Activated CD4-positive, alpha-beta T cell treated with anti-CD3 and anti-CD28 coated beads for 36 hours (primary cell): ENCODE measurements around the gene DBH. TPM values are rescaled to one million over a fixed set of nuclear protein-coding genes. Genes with fewer than 3 reads are reported as not detected.

Experiments
- ATAC-seq: fragments of 200-7000 bp; cut with Tn5 transposase; one replicate; pipeline ENCODE4 v1.10.0; 2021; ENCODE audit warnings: mild to moderate bottlenecking, moderate library complexity
- CTCF ChIA-PET: fragments of 350-600 bp; sonication (Branson Sonifier 250); formaldehyde crosslinking; loops from one replicate; lab custom pipeline; 2021; ENCODE audit warnings: antibody characterized with exemption; lab: Charles Lee
- POLR2A ChIA-PET: fragments of 350-600 bp; sonication (Branson Sonifier 250); formaldehyde crosslinking; loops from one replicate; lab custom pipeline; 2021; ENCODE audit warnings: antibody characterized with exemption, inconsistent platforms; lab: Charles Lee
- DNase-seq: peaks from one replicate; pipeline ENCODE4 v3.0.0-alpha.2; 2020
- H3K27ac Mint-ChIP-seq: one replicate; pipeline ENCODE4 v1.8.0; 2021; ENCODE audit warnings: mixed read lengths
- H3K27me3 Mint-ChIP-seq: one replicate; pipeline ENCODE4 v1.8.0; 2021; ENCODE audit warnings: mixed read lengths
- H3K36me3 Mint-ChIP-seq: one replicate; pipeline ENCODE4 v1.8.0; 2021; ENCODE audit warnings: low read depth, mixed read lengths
- H3K4me1 Mint-ChIP-seq: one replicate; pipeline ENCODE4 v1.8.0; 2021; ENCODE audit warnings: mixed read lengths
- H3K4me3 Mint-ChIP-seq: one replicate; pipeline ENCODE4 v1.8.0; 2021; ENCODE audit warnings: mild to moderate bottlenecking, moderate library complexity, mixed read lengths
- H3K9me3 Mint-ChIP-seq: one replicate; pipeline ENCODE4 v1.8.0; 2021; ENCODE audit warnings: low read depth, mixed read lengths
- intact Hi-C, 2 experiments: fragments of 100-400 bp; cut with DNase I in 1 of 2; cut with micrococcal nuclease in 1 of 2; formaldehyde crosslinking; loops; one replicate each; pipeline versions ENCODE4 v1.14.2 to v1.15.1; 2022 to 2024; cut with DNase I, micrococcal nuclease
- total RNA-seq, 2 experiments: library from RNA; stranded (reverse); gene quantifications; one replicate each; pipeline ENCODE4 v1.2.3, GENCODE V29; 2021

The DBH gene
- total RNA-seq, 2 experiments from 2014 or later, result not detected

DNA sequence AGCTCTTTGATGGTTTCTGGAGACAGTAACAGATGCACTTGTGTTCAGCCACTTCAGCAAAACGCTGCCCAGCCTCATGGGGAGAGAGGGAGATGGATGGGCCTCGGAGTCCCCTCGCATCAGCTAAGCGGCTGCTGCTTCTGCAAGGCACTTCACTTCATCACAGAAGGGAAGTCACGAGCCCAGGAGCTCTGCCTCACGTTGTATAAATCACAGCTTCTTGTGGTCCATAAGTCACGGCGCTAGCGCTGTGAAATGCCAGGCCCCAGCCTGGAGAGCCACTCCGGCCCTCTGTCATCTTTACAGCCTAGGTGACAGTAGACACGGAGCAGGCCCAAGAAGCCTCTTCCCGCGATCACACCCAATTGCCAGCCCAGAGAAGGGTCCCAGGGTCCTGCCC, 23.4 kb downstream of the DBH start:
- Mint-ChIP-seq H3K27me3 (peaks cover 9% of the 10 kb centered on the region), H3K4me1 (peaks cover 33% of the 10 kb centered on the region), H3K36me3 (no peaks in the 10 kb centered on the region), H3K27ac (no peak overlapping the region), H3K9me3 (no peaks in the 10 kb centered on the region), H3K4me3 (no peak overlapping the region)
- DNase-seq, result no peak
- ATAC-seq, result no peak
- CTCF ChIA-PET, result interaction anchor here (0.6 to 1.6 kb wide), 4 partner anchors 55 to 501 kb away, joined by 3 to 6 read pairs (median 4); no protein-coding TSS in a partner anchor
- POLR2A ChIA-PET, result no interaction called here
- intact Hi-C loops, result loop anchor here (5.0 to 10.0 kb wide), 2 partner anchors 43 to 45 kb away; no protein-coding TSS in a partner anchor

DNA sequence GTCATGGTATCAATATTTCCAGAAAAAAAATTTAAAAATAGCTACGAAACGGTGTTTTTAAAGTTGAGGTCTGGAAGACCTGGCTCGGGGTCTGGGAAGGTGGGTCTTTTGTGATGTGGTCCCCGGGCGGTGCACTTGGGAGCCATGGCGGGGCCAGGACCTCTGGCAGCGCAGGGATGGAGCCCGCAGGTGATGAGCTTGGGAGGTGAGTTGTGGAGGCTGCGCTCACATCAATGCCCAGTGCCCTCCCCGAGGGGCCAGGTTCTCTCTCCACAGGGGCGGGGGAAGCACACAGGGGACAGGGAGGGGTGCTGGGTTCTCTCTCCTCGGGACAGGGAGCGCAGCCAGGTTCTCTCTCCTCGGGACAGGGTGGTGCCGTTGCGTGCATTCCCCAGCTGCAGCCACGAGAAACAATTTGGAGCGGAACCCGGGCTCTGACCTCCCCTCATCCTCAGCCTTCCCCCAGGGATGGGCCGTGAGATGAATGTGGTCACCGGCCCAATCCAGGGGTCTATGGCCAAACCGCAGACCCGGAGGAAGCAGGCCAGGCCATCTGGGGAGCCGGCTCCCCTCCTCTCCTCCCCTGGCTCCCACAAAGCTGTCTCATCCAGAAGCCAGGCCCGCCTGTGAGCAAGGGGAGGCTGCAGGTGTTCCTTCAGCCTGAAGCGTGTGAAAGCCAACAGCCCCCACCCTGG, 25.8 kb downstream of the DBH start:
- CTCF ChIA-PET, result interaction anchor here (1.6 kb wide), 1 partner anchor 10 kb away, joined by 6 read pairs; no protein-coding TSS in a partner anchor
- POLR2A ChIA-PET, result no interaction called here
- peaks cover 6% of the 10 kb centered on the region for H3K27me3 Mint-ChIP-seq

DNA sequence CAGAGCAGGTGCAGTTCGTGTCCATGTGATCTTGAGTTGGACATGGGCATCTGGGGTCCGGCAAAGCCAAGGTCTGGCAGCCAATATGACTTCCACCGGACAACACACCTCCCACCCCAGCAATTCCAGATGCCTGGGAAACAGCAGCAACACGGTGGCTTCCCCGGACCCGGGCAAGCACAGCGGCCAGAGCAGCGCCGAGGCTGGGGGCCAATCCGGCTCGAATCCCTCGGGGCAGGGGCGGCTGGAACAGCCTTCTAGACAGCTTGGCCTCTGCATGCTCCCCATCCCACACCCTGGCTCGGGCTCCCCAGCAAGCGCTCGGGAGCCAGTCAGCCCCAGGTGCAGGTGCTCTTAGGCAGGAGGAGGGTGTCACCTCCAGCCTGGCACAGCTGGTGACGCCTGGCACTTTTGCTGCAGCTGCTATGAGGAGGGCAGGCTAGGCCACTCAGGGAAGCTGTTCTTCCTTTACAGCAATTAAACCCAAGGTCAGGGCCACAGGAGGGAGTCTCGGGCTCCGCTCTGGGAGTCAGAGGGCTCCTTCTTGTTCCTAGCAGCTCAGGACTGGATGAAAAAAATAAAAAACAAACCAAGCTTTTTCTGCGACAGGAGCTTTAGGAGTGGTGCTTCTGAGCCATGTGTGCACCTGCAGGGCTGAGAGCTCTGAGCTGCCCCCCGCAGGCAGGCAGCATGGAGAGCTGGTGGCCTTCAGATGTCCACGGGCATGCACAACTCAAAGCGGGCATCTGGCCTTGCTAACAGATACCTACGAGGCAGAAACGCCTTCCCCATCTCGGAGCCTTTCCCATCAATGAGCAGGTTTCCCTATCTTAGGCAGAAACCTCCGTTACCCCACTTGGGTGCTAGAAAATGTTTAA, 28.2 kb downstream of the DBH start:
- POLR2A ChIA-PET, result no interaction called here
- CTCF ChIA-PET, result no interaction called here
- H3K4me3 Mint-ChIP-seq, result no peak overlapping the region
- intact Hi-C loops, result no loop called here
- DNase-seq, result no peak
- ATAC-seq, result no peak
- H3K4me1 Mint-ChIP-seq, result no peaks in the 10 kb centered on the region
- no peaks in the 10 kb centered on the region for H3K9me3 Mint-ChIP-seq
- H3K27me3 Mint-ChIP-seq, result peaks cover 2% of the 10 kb centered on the region
- H3K36me3 Mint-ChIP-seq, result no peaks in the 10 kb centered on the region
- no peak overlapping the region for H3K27ac Mint-ChIP-seq

More for the DNA sequence above, 25.8 kb downstream of the DBH start:
- H3K36me3 Mint-ChIP-seq, result no peaks in the 10 kb centered on the region
- no peak overlapping the region for H3K27ac Mint-ChIP-seq
- no peaks in the 10 kb centered on the region for H3K9me3 Mint-ChIP-seq
- DNase-seq, result no peak
- no peak for ATAC-seq
- peaks cover 23% of the 10 kb centered on the region for H3K4me1 Mint-ChIP-seq
- H3K4me3 Mint-ChIP-seq, result no peak overlapping the region
- intact Hi-C loops, result no loop called here

DNA sequence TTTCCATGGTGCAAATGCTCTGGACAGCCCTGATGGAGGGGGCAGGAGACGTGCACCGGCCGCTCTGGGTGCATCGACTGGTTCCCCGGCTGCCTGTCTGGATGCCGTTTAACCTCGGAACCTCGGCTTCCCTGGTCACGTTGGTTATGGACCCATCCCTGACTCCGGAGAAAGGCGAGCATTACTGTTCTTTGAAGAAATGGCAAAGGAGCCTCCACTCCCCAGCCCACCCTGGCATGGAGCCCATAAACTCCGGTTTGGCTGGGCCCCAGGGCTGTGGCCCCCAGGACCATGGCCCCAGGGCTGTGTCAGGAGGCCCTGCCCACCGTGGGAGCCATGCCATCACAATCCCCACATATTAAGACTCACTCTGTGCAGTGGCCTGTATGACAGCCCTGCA, 28.9 kb downstream of the DBH start:
- ATAC-seq (no peak), DNase-seq (no peak)
- no peaks in the 10 kb centered on the region for H3K9me3 Mint-ChIP-seq
- ChIA-PET POLR2A (no interaction called here), CTCF (no interaction called here)
- H3K4me3 Mint-ChIP-seq, result no peak overlapping the region
- intact Hi-C loops, result no loop called here
- H3K27me3 Mint-ChIP-seq, result no peaks in the 10 kb centered on the region
- H3K36me3 Mint-ChIP-seq, result no peaks in the 10 kb centered on the region
- H3K4me1 Mint-ChIP-seq, result no peaks in the 10 kb centered on the region
- no peak overlapping the region for H3K27ac Mint-ChIP-seq

DNA sequence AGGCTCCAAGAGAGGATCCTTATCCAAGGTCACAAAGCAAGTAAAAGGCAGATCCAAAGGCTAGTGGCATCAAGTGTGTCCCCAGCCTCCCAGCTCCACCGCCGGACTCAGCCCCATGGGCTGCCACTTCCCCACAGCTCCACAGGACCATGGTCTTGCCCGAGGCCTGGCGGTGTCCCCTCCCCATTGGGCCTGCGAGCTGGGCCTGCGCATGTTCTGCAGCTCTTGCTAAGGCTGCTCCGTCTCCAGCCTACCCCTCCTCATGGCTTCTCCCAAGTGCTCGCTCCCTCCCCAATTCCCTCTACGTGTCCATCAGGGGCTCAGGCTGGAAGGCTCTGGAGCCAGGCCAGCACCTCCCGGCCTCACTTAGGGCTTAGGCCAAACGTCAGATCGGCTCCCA, 29.4 kb downstream of the DBH start:
- ATAC-seq, result no peak
- Mint-ChIP-seq H3K4me1 (no peaks in the 10 kb centered on the region), H3K27ac (no peak overlapping the region), H3K27me3 (no peaks in the 10 kb centered on the region), H3K4me3 (no peak overlapping the region), H3K36me3 (peaks cover 2% of the 10 kb centered on the region), H3K9me3 (no peaks in the 10 kb centered on the region)
- DNase-seq, result no peak
- ChIA-PET CTCF (interaction anchor here (0.7 kb wide), 1 partner anchor 1081 kb away, joined by 3 read pairs; no protein-coding TSS in a partner anchor), POLR2A (no interaction called here)
- intact Hi-C loops, result no loop called here

DNA sequence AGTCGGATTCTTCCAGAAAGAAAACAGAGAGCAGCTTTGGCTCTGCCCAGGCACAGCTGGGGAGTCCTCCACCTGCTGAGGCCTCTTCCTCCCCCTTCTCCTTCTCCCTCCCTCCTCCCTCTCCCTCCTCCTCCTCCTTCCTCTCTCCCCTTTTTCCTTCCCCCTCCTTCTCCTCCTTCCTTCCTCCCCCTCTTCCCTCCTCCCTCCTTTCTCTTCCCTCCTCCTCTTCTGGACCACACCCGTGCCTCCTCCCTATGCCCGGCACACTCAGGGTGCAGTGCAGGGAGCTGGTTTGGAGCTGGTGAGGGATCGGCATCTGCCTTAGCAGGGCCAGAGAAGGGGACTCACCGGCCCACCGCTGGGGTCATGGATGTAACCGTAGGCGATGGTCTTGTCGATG, 30.2 kb downstream of the DBH start:
- DNase-seq, result no peak
- CTCF ChIA-PET, result interaction anchor here (0.7 kb wide), 1 partner anchor 1080 kb away, joined by 3 read pairs; no protein-coding TSS in a partner anchor

DNA sequence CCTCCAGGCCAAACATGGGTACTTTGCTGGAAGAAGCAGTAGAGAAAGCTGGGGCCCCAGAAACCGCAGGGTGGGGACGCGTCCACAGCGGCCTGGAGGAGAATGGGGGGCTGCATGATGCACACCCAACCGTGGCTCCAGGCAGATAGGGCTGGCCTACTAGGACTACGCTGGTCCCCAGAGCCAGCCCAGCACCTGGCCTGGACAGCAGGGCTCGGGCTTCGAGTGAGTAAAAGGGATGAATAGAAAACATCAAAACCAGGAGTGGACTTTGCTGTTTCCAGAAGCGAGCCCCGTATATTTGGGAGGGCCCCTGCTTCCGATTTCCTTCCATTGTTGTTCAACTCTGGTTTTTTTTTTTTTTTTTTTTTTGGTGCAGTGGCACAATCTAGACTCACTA, 30.7 kb downstream of the DBH start:
- ATAC-seq (no peak), DNase-seq (no peak)
- intact Hi-C loops, result no loop called here
- ChIA-PET CTCF (no interaction called here), POLR2A (no interaction called here)
- no peaks in the 10 kb centered on the region for H3K27me3 Mint-ChIP-seq
- no peaks in the 10 kb centered on the region for H3K9me3 Mint-ChIP-seq
- H3K36me3 Mint-ChIP-seq, result peaks cover 2% of the 10 kb centered on the region
- no peak overlapping the region for H3K4me3 Mint-ChIP-seq
- no peak overlapping the region for H3K27ac Mint-ChIP-seq
- H3K4me1 Mint-ChIP-seq, result no peaks in the 10 kb centered on the region

More for the DNA sequence above, 30.2 kb downstream of the DBH start:
- H3K4me3 Mint-ChIP-seq, result no peak overlapping the region
- no peak for ATAC-seq
- peaks cover 2% of the 10 kb centered on the region for H3K36me3 Mint-ChIP-seq
- no peaks in the 10 kb centered on the region for H3K27me3 Mint-ChIP-seq
- intact Hi-C loops, result no loop called here
- no peaks in the 10 kb centered on the region for H3K4me1 Mint-ChIP-seq
- POLR2A ChIA-PET, result no interaction called here
- H3K27ac Mint-ChIP-seq, result no peak overlapping the region
- H3K9me3 Mint-ChIP-seq, result no peaks in the 10 kb centered on the region

DNA sequence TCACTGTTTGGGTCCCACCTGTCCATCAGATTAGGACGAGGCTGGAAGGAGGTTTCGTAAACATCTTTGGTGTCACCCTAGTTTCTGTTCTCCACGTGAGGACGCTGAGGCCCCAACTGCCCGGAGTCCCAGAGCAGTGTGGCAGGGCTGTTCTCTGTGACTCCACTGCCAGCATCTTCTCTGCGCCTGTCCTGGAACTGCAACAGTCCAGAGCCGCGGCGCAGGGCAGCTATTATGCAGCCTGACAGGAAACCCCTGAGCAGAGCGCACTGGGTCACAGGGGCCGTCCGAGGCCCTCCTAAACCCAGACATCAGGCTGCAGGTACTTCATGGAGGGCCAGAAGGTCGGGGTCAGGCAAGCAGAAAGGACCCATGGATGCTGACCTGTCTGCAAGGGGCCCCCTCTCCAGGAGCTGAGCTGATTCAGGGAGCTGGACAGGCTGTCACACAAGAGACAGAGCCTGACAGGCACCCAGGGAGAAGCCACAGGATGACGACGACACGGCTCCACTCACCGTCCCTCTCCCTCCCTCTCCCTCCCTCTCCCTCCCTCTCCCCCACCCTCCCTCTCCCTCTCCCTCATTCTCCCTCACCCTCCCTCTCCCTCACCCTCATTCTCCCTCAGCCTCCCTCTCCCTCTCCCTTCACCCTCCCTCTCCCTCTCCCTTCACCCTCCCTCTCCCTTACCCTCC, 31.7 kb downstream of the DBH start:
- H3K9me3 Mint-ChIP-seq, result no peaks in the 10 kb centered on the region
- H3K4me3 Mint-ChIP-seq, result no peak overlapping the region
- H3K27me3 Mint-ChIP-seq, result no peaks in the 10 kb centered on the region
- ATAC-seq, result no peak
- DNase-seq, result no peak
- no peak overlapping the region for H3K27ac Mint-ChIP-seq
- ChIA-PET POLR2A (no interaction called here), CTCF (no interaction called here)
- H3K36me3 Mint-ChIP-seq, result peaks cover 2% of the 10 kb centered on the region
- intact Hi-C loops, result no loop called here
- no peaks in the 10 kb centered on the region for H3K4me1 Mint-ChIP-seq

DNA sequence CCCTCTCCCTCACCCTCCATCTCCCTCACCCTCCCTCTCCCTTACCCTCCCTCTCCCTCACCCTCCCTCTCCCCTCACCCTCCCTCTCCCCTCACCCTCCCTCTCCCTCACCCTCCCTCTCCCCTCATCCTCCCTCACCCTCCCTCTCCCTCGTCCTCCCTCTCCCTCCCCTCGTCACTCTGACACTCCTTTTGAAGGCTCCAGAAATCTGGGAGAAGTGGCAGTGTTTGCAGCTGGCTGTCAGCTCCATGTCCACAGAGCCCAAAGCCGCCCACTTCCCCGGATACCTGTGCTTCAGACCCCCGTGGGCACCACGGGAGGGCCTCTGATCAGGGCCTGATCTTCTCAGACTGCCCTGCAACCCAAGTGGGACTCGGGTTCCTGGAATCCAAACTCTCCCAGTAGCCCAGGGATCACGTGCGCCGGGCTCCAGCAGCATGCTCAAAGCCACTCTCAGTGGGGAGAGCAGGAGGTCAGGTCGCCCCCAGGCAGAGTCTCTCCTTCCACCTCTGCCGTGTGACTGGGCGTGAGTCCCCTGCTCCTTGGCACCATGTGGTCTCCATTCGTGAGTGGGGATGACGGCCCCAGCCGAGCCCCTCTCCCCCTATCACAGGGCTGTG, 33.1 kb downstream of the DBH start:
- H3K4me3 Mint-ChIP-seq, result no peak overlapping the region
- ChIA-PET CTCF (no interaction called here), POLR2A (no interaction called here)
- no peak overlapping the region for H3K27ac Mint-ChIP-seq
- no peaks in the 10 kb centered on the region for H3K9me3 Mint-ChIP-seq
- H3K27me3 Mint-ChIP-seq, result no peaks in the 10 kb centered on the region
- H3K4me1 Mint-ChIP-seq, result no peaks in the 10 kb centered on the region
- intact Hi-C loops, result no loop called here
- ATAC-seq (no peak), DNase-seq (no peak)
- peaks cover 2% of the 10 kb centered on the region for H3K36me3 Mint-ChIP-seq

DNA sequence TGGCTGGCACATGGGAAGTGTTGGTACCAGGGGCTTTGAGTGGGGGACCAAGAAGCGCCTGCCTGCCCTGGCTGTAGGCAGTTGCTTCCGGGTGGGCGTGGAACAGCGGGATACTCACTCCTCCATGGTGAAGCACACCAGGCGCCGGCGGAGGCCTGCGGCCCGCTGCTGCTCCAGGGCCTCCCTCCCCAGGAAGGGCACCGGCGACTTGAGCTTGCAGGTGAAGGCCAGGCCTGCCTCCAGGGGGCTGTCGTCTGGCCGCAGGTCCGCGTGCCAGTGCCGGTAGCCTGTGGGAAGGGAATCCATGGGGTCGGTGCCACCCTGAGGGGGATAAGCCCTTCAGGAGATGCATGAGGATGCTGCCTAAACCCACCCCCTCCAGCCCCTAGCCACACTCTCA, 34.3 kb downstream of the DBH start:
- no peaks in the 10 kb centered on the region for H3K27me3 Mint-ChIP-seq
- POLR2A ChIA-PET, result no interaction called here
- no peak overlapping the region for H3K4me3 Mint-ChIP-seq
- ATAC-seq, result no peak
- H3K36me3 Mint-ChIP-seq, result peaks cover 2% of the 10 kb centered on the region
- H3K4me1 Mint-ChIP-seq, result peaks cover 3% of the 10 kb centered on the region
- no peak overlapping the region for H3K27ac Mint-ChIP-seq
- no peaks in the 10 kb centered on the region for H3K9me3 Mint-ChIP-seq
- CTCF ChIA-PET, result no interaction called here
- no peak for DNase-seq
- intact Hi-C loops, result no loop called here

DNA sequence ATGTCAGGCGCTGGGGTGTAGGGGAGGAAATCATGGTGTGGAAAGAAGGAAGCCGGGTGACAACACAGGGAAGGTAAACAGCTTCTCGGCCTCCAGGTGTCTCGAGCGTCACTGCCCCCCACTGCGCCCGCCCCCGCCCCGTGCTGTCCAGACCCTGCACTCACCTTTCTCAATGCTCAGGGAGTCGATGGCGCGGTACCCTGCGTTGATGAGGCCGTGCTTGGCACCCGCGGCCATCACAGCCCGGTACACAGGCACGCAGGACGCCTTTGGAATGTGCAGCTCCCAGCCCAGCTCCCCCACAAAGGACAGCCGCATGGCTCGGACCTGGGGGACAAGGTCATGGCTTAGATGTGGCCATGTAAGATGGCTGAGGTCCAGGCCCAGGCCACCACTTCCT, 35.2 kb downstream of the DBH start:
- Mint-ChIP-seq H3K9me3 (no peaks in the 10 kb centered on the region), H3K36me3 (peaks cover 2% of the 10 kb centered on the region), H3K27me3 (no peaks in the 10 kb centered on the region), H3K4me1 (peaks cover 12% of the 10 kb centered on the region), H3K27ac (no peak overlapping the region), H3K4me3 (no peak overlapping the region)
- POLR2A ChIA-PET, result no interaction called here
- ATAC-seq (no peak), DNase-seq (no peak)
- intact Hi-C loops, result no loop called here
- CTCF ChIA-PET, result interaction anchor here (1.5 kb wide), 1 partner anchor 9 kb away, joined by 6 read pairs; no protein-coding TSS in a partner anchor
